Bronchial epithelial cell (primary cell): ENCODE measurements around the gene PTH1R. TPM values are rescaled to one million over a fixed set of nuclear protein-coding genes. Genes with fewer than 3 reads are reported as not detected.

Experiments used
- DNase-seq: peaks from one replicate; pipeline ENCODE4 v3.0.0-alpha.2; 2010; ENCODE audit warnings: low read depth
- FAIRE-seq: peaks from 2 replicates; lab custom pipeline; 2011; peaks lifted over from hg19 to GRCh38; lab: Jason Lieb, UNC
- H3K27me3 ChIP-seq: 2 replicates; pipeline ENCODE4 v1.5.1; 2011; ENCODE audit warnings: low read length; ENCODE audit not compliant: control insufficient read depth, insufficient read depth
- H3K36me3 ChIP-seq: 2 replicates; pipeline ENCODE4 v1.5.1; 2011; ENCODE audit warnings: low read length; ENCODE audit not compliant: control insufficient read depth, insufficient read depth
- H3K4me3 ChIP-seq: 2 replicates; pipeline ENCODE4 v1.5.1; 2011; ENCODE audit warnings: mild to moderate bottlenecking, low read depth, low read length, control low read depth
- total RNA-seq: library from RNA; depleted of rRNA; stranded (reverse); fragments of >200 nt; gene quantifications from 2 replicates; pipeline ENCODE4 v1.2.1, GENCODE V29; 2014
- TF ChIP-seq, protein P1 (sequence below): IDR thresholded peaks from 2 replicates; pipeline ENCODE4 v1.5.1; 2011; ENCODE audit warnings: mild to moderate bottlenecking, moderate library complexity, low read length, control low read depth, inconsistent platforms; ENCODE audit not compliant: insufficient read depth, severe bottlenecking

Gene PTH1R
- total RNA-seq, 1 donor from 2014 or later = not detected

DNA sequence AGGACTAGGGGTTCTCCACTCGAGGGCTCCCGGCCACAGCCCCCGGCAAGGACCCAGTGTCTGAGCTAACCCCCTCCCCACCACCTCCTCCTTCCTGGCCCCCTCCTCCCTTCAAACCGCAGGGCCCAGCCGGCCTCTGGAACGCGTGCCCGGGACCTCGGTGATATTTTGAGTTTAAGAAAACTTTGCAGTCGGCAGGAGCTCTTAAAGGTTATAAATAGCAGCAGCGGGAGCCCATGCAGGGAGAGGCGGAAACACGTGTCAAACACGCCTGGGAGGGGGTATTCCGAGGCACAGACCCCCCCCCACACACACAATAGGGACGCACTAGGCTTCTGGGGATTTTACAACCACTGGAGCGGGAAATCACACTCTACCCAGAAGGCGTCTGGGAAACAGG, 3.1 kb upstream of the PTH1R start:
- H3K4me3 ChIP-seq = no peak overlapping the region
- FAIRE-seq = no peak
- peaks cover 13% of the 10 kb centered on the region for H3K27me3 ChIP-seq
- TF ChIP-seq, protein P1, sequence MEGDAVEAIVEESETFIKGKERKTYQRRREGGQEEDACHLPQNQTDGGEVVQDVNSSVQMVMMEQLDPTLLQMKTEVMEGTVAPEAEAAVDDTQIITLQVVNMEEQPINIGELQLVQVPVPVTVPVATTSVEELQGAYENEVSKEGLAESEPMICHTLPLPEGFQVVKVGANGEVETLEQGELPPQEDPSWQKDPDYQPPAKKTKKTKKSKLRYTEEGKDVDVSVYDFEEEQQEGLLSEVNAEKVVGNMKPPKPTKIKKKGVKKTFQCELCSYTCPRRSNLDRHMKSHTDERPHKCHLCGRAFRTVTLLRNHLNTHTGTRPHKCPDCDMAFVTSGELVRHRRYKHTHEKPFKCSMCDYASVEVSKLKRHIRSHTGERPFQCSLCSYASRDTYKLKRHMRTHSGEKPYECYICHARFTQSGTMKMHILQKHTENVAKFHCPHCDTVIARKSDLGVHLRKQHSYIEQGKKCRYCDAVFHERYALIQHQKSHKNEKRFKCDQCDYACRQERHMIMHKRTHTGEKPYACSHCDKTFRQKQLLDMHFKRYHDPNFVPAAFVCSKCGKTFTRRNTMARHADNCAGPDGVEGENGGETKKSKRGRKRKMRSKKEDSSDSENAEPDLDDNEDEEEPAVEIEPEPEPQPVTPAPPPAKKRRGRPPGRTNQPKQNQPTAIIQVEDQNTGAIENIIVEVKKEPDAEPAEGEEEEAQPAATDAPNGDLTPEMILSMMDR = no peak
- no peak for DNase-seq
- no peaks in the 10 kb centered on the region for H3K36me3 ChIP-seq

DNA sequence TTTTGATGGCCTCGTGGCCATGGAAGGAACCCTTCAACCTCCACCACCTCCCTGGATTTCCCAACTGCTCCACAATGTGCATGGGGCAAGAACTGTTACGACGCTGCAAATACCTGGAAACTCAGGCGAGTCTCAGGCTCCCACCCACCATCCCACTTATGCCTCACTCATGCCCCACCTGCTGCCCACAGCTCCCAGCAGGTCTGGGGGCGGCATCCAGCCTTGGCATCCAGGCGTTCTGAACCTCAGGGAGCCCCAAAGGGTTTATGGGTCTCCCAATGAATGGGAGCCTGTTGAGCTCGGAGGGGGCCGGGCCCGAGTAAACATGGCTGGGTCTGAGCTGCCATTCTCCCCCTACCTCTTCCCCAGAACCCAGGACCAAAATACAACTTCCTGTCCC, 2.0 kb upstream of the PTH1R start:
- TF ChIP-seq, protein P1 = no peak
- H3K27me3 ChIP-seq = peaks cover 11% of the 10 kb centered on the region
- FAIRE-seq (no peak), DNase-seq (no peak)
- no peaks in the 10 kb centered on the region for H3K36me3 ChIP-seq
- H3K4me3 ChIP-seq = no peak overlapping the region

DNA sequence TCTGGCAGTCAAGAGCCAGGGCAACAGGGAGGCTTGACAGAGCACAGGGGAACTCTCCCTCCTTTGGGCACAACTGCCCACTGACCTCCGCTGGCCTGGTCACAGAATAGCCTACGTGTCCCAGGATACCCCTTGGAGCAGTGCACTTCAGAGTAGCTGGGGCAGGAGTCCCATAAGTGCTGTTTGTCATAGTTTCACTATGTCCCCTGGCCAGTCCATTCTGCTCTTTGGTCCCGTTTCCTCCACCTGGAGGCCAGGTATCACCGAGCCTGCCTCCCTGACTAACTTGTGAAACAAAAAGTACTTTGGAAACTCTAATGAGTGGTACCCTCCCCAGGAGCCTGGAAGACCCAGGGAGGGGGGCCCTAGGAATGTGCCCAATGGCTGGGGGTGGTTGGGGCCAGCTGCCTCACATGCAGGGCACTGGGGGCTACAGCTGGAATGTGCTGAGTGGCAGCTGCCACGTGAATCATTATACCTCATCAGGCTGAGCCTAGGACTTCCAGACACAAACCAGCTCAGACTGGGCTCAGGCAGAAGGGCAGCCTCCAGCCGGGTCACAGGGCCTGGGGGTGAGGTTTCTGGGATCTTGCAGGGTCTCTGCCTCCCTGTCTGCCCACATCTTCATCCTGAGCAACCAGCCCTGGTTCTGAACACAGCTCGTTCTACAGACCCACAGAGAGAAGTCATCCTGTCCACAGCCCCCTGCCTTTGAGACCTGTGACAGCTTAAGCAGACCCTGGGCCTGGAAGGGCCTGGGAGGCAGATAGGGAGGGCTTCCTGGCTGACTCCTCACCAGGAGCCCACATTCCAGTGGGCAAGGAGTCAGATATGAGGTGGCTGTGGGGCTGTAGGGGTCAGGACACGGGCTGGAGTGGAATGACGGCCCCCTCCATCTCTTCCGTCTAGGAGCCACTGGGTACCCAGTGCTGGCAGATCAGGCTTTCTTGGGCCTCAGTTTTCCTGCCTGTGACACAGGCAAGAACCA, 914 bp upstream of the PTH1R start:
- Histone ChIP-seq H3K36me3 (no peaks in the 10 kb centered on the region), H3K4me3 (no peak overlapping the region), H3K27me3 (peaks cover 17% of the 10 kb centered on the region)
- FAIRE-seq = no peak
- no peak for DNase-seq
- TF ChIP-seq, protein P1 = no peak

DNA sequence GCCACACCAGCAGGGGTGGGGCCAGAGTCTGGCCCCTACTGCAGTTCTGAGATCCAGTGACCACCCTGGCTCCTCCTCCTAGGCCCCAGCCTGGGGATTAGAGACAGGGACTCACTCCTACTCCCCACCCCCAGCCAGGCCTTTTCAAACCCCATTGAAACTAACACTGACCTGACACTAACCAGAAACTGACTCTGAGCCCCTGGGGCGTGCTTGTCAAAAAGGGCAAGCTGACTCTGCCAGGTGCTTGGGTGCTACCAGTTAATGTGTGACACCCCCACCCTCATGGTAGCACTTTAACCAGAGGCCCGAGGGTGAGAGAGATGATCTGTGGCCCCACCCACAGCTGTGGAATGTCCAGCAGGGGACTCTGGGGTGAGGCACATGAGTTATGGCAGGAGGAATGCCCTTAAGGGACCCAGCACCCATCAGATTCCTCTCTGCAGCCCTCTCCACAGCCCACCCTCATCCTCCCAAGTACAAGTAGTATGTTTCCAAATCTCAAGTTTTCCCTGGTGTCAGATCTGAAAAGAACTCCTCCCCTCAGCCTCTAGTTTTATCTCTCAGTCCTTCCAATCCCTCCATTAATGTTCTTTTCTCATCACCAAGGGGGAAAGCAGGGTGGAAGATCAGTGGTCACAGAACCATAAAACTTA, 1.4 kb downstream of the PTH1R start:
- DNase-seq = no peak

DNA sequence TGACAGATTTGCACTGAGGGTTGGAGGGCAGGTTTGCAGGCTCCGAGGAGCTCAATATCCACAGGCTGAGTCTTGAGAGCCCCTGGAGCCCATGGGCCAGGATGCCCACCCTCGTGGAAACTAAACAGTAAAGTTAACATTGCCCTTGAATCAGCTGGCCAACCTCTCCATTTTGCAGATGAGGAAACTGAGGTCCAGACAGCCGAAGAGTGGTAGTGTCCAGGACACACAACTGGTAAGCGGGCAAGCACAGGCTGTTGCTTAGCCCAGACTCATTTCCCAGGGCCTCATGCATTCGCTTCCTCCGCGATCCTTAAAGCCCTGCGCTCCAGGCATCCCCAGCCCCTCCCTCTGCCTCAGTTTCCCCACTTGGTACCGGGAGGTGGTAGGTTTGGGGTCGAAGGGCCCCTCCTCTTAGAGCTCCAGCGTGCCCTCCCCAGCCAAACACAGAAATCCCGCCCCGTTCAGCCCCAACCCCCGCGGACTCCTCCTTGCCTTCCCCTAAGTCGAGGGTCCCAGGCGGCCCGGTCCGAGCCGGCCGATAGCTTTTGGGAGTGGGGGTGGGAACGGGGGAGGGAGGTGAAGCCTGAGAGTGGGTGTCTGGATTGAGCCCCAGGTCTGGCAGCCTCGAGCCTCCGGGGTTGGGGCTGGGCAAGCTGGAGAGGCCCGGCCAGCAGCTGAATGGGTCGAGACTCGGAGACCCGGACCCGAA, 3.5 kb downstream of the PTH1R start:
- Histone ChIP-seq H3K36me3 (no peaks in the 10 kb centered on the region), H3K4me3 (no peak overlapping the region), H3K27me3 (peaks cover 33% of the 10 kb centered on the region)
- no peak for DNase-seq
- no peak for FAIRE-seq
- TF ChIP-seq, protein P1 = no peak

More for the DNA sequence above, 1.4 kb downstream of the PTH1R start:
- H3K27me3 ChIP-seq = peaks cover 23% of the 10 kb centered on the region
- peak; percentile 28 for FAIRE-seq
- no peak overlapping the region for H3K4me3 ChIP-seq
- TF ChIP-seq, protein P1 = peak; percentile 2
- no peaks in the 10 kb centered on the region for H3K36me3 ChIP-seq
